Peyer's patch (tissue), 4 donors: Measurements from ENCODE around the gene SLC25A11. TPM values are rescaled to one million over a fixed set of nuclear protein-coding genes. Genes with fewer than 3 reads are reported as not detected.

ENCODE experiments used
- DNase-seq, 3 donors: peaks; one replicate each; pipeline ENCODE4 v3.0.0-alpha.2; 2017 to 2019
- H3K27ac ChIP-seq, 4 donors: fragments of 200-600 bp; sonication (generic); one replicate each; pipeline ENCODE4 v1.5.1; 2016 to 2019
- H3K27me3 ChIP-seq, 2 donors: fragments of 200-600 bp; sonication (generic); one replicate each; pipeline ENCODE4 v1.5.1; 2019
- H3K36me3 ChIP-seq, 3 donors: fragments of 200-600 bp; sonication (generic); one replicate each; pipeline ENCODE4 v1.5.1; 2016 to 2019
- H3K4me1 ChIP-seq, 4 donors: fragments of 200-600 bp; sonication (generic); one replicate each; pipeline ENCODE4 v1.5.1; 2016 to 2019
- H3K4me3 ChIP-seq, 4 donors: fragments of 200-600 bp; sonication (generic); 1 replicate in 3 of 4; 2 replicates in 1 of 4; pipeline ENCODE4 v1.5.1; 2016 to 2019; ENCODE audit warnings: mild to moderate bottlenecking in 1 of 4
- H3K9me3 ChIP-seq, 4 donors: fragments of 200-600 bp; sonication (generic); one replicate each; pipeline ENCODE4 v1.5.1; 2016 to 2019; ENCODE audit warnings: mild to moderate bottlenecking in 1 of 4
- CTCF ChIP-seq, 6 experiments: fragments of 450-650 bp in 4 of 6; fragments of 200-600 bp in 2 of 6; sonication (generic) in 1 of 6; IDR thresholded peaks; one replicate each; pipeline ENCODE4 v1.5.1; 2017 to 2019; ENCODE audit warnings: antibody characterized with exemption in 6 of 6, mild to moderate bottlenecking in 3 of 6, moderate library complexity in 1 of 6
- POLR2A ChIP-seq, 2 donors: fragments of 450-650 bp; IDR thresholded peaks; one replicate each; pipeline ENCODE4 v1.5.1; 2017; ENCODE audit warnings: antibody characterized with exemption in 2 of 2, mild to moderate bottlenecking in 2 of 2, moderate library complexity in 2 of 2
- total RNA-seq, 4 donors: library from RNA; depleted of rRNA; stranded (reverse); fragments of >200 nt; gene quantifications; one replicate each; pipeline ENCODE4 v1.1.0, GENCODE V29; 2016

SLC25A11 gene
- total RNA-seq, 4 donors from 2014 or later, result 30.5 to 84.1 (median 60.4) TPM

DNA sequence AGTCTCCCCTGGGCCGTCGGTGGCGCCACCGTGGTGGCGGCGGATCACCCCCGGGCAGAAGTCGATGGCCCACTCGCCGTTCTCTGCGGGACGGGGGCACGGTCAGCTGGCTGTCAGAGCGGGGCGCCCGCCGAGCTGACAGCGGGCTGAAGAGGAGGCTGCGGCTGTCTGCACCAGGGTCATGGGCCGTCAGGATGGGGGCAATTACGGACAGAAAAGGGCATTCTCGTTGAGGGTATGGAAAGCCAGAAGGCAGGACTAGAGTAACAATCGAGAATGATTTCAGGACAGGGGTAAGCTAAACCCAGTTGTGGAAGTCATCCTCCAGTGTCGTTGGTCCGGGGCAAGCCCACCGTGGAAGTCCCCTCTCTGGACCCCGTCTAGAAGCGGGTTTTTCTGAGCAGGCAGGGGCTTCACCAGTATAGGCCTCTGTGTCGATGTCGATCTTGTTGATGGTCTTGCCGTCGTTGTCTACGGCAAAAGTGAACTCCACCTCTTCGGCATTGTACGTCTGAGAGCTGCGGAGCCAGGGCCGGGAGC is 38.7 kb downstream of the SLC25A11 start:
- Histone ChIP-seq H3K36me3 (peaks cover 0 to 13% (median 0%) of the 10 kb centered on the region in 3 donors), H3K4me1 (peaks cover 0 to 33% (median 18%) of the 10 kb centered on the region in 4 donors), H3K4me3 (peak overlapping the region in 3 of 4 donors; percentile 47 to 65 (median 59)), H3K27me3 (no peaks in the 10 kb centered on the region), H3K9me3 (no peaks in the 10 kb centered on the region), H3K27ac (peak overlapping the region in 2 of 4 donors; percentile 3 to 40)
- no peak for DNase-seq
- no peak for TF ChIP-seq POLR2A (IDR thresholded peaks at IDR 0.05)
- TF ChIP-seq CTCF (IDR thresholded peaks at IDR 0.05), result no peak

GRCh38 chr17:4900231-4901107 is 39.4 kb downstream of the SLC25A11 start:
- H3K4me1 ChIP-seq, result peaks cover 0 to 33% (median 18%) of the 10 kb centered on the region in 4 donors
- H3K36me3 ChIP-seq, result peaks cover 0 to 20% (median 0%) of the 10 kb centered on the region in 3 donors
- no peaks in the 10 kb centered on the region for H3K9me3 ChIP-seq
- DNase-seq, result peak in 2 of 3 donors; percentile 61 to 77
- no peaks in the 10 kb centered on the region for H3K27me3 ChIP-seq
- peak overlapping the region; percentile 47 to 65 (median 61) for H3K4me3 ChIP-seq
- peak overlapping the region in 1 of 4 donors; percentile 33 for H3K27ac ChIP-seq
- TF ChIP-seq POLR2A (IDR thresholded peaks at IDR 0.05) (no peak), CTCF (IDR thresholded peaks at IDR 0.05) (no peak)

GRCh38 chr17:4899341-4900230 is 40.3 kb downstream of the SLC25A11 start, which contains the start of gene C17orf107:
C17orf107 (plus strand) TSS chr17:4899536; CDS start chr17:4899763, 227 bp downstream.
- Histone ChIP-seq H3K9me3 (no peaks in the 10 kb centered on the region), H3K4me3 (peak within 1 kb of the TSS; percentile 47 to 65 (median 61)), H3K27me3 (no peaks in the 10 kb centered on the region), H3K36me3 (peaks cover 0 to 29% (median 0%) of the 10 kb centered on the region in 3 donors), H3K27ac (peak within 1 kb of the TSS in 2 of 4 donors; percentile 42 to 59), H3K4me1 (peaks cover 0 to 33% (median 18%) of the 10 kb centered on the region in 4 donors)
- peak; percentile 88 to 95 (median 89) for DNase-seq
- TF ChIP-seq CTCF (IDR thresholded peaks at IDR 0.05) (no peak), POLR2A (IDR thresholded peaks at IDR 0.05) (no peak)

- Histone ChIP-seq H3K36me3 (peaks cover 0 to 35% (median 0%) of the 10 kb centered on the region in 3 donors), H3K4me3 (peak overlapping the region; percentile 47 to 65 (median 61)), H3K27ac (peak overlapping the region in 2 of 4 donors; percentile 42 to 59), H3K4me1 (peaks cover 0 to 33% (median 18%) of the 10 kb centered on the region in 4 donors), H3K27me3 (no peaks in the 10 kb centered on the region), H3K9me3 (no peaks in the 10 kb centered on the region)
- no peak for DNase-seq
- TF ChIP-seq CTCF (IDR thresholded peaks at IDR 0.05) (no peak), POLR2A (IDR thresholded peaks at IDR 0.05) (no peak)
These were observed 40.9 kb downstream of the SLC25A11 start for GRCh38 chr17:4898927-4899326.

- no peak for DNase-seq
- Histone ChIP-seq H3K4me1 (peaks cover 0 to 31% (median 16%) of the 10 kb centered on the region in 4 donors), H3K36me3 (peaks cover 0 to 41% (median 0%) of the 10 kb centered on the region in 3 donors), H3K27me3 (no peaks in the 10 kb centered on the region), H3K27ac (no peak overlapping the region), H3K4me3 (no peak overlapping the region), H3K9me3 (no peaks in the 10 kb centered on the region)
- TF ChIP-seq POLR2A (IDR thresholded peaks at IDR 0.05), result no peak
- TF ChIP-seq CTCF (IDR thresholded peaks at IDR 0.05), result no peak
These were observed 41.5 kb downstream of the SLC25A11 start for GRCh38 chr17:4898351-4898750.
